Measurements from ENCODE around the gene SORCS3.

DNA sequence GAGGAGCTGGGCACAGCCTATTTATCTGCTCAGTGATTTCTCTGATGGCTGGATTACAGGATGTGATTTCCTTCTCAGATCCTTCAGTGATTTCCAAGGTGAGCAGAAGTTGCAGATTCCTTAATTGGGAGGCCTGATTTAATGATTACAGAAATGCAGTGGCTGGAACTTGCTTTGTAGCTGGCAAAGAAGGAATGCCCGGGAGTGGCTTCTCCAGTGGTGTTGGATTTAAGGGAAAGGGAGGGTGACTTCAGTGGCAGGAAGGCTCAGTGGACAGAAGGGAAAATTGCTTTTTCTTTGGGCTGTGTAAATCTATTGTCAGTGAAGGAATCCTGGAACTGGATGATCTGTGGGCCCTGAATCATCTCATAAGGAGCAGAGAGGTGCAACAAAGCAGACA lies 5.1 kb downstream of the SORCS3 start:
- TF ChIP-seq, protein P1, sequence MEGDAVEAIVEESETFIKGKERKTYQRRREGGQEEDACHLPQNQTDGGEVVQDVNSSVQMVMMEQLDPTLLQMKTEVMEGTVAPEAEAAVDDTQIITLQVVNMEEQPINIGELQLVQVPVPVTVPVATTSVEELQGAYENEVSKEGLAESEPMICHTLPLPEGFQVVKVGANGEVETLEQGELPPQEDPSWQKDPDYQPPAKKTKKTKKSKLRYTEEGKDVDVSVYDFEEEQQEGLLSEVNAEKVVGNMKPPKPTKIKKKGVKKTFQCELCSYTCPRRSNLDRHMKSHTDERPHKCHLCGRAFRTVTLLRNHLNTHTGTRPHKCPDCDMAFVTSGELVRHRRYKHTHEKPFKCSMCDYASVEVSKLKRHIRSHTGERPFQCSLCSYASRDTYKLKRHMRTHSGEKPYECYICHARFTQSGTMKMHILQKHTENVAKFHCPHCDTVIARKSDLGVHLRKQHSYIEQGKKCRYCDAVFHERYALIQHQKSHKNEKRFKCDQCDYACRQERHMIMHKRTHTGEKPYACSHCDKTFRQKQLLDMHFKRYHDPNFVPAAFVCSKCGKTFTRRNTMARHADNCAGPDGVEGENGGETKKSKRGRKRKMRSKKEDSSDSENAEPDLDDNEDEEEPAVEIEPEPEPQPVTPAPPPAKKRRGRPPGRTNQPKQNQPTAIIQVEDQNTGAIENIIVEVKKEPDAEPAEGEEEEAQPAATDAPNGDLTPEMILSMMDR (IDR thresholded peaks at IDR 0.05), result no peak
- TF ChIP-seq ZFX (IDR thresholded peaks at IDR 0.05; ENCODE audit: borderline replicate concordance), result no peak
